ENCODE data around the gene N4BP2L2.

N4BP2L2 gene

DNA sequence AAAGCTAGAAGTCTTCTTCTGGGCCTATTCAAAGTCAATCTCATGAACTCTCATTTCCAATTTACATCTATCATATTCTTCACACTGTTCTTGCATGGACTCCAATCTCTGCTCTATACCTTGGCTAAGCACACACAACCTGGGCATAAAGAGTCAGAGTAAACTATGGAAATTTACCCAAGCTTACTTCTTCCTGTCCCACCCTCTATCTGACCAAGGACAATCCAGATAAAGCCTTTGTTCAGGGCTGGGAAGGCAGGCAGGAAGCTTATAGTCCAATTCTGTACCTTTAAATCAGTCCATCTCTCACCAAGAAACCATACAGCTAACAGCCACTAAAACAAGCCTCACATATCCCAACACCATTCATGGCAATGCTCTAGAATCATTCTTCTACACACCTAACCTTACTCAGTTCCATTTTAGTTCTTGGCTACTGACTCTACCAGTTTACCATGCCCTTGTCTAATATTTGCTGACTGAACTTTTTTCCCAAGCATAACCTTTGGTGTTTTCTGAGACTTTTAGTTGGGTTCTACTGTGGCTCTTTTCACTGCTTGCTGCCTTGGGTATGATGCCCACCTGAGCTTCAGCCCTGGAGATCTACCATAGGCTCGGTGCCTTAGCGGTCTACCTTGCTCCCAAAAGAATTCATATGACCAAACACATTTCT is 38.9 kb downstream of the N4BP2L2 start:
- H3K9me3 ChIP-seq (ENCODE audit: control insufficient read depth in 1 of 2, low read length in 2 of 2): no peaks in the 10 kb centered on the region
- H3K27me3 ChIP-seq (ENCODE audit: control insufficient read depth in 1 of 2, insufficient read depth in 2 of 2, low read length in 2 of 2): no peaks in the 10 kb centered on the region
- H3K4me1 ChIP-seq (ENCODE audit: control insufficient read depth in 1 of 2, insufficient read depth in 2 of 2, low read length in 2 of 2): no peaks in the 10 kb centered on the region
- no peak overlapping the region for H3K27ac ChIP-seq (ENCODE audit: low read depth, low read length)
- no peak overlapping the region for H3K4me3 ChIP-seq (ENCODE audit: low read depth in 1 of 2, low read length in 2 of 2)
- no peaks in the 10 kb centered on the region for H3K36me3 ChIP-seq (ENCODE audit: control insufficient read depth in 1 of 2, insufficient read depth in 2 of 2, low read length in 2 of 2)
- no peak overlapping the region for H3K9ac ChIP-seq (ENCODE audit: low read depth in 1 of 2, low read length in 2 of 2)

DNA sequence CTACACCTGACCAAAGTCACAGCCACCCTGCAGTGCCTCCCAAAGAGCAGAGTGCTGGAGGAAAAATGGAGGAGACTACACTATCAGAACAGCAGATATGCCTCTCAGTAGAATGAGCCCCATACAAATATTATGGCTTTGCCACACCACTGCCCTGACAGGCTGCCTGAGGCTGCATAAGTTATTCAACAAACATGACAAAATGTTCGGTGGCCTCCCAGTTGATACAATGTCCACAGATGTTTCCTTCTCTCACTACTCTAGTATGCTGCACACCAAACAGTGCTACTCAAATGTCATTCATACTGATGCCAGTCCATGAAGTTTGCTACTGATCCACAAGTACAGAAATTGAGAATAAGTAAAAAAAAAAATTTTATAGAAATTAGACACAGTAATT is 41.0 kb downstream of the N4BP2L2 start:
- Histone ChIP-seq H3K9me3 (ENCODE audit: control insufficient read depth in 1 of 2, low read length in 2 of 2) (no peaks in the 10 kb centered on the region), H3K36me3 (ENCODE audit: control insufficient read depth in 1 of 2, insufficient read depth in 2 of 2, low read length in 2 of 2) (no peaks in the 10 kb centered on the region), H3K4me1 (ENCODE audit: control insufficient read depth in 1 of 2, insufficient read depth in 2 of 2, low read length in 2 of 2) (no peaks in the 10 kb centered on the region), H3K9ac (ENCODE audit: low read depth in 1 of 2, low read length in 2 of 2) (no peak overlapping the region), H3K27me3 (ENCODE audit: control insufficient read depth in 1 of 2, insufficient read depth in 2 of 2, low read length in 2 of 2) (no peaks in the 10 kb centered on the region), H3K27ac (ENCODE audit: low read depth, low read length) (no peak overlapping the region), H3K4me3 (ENCODE audit: low read depth in 1 of 2, low read length in 2 of 2) (no peak overlapping the region)

DNA sequence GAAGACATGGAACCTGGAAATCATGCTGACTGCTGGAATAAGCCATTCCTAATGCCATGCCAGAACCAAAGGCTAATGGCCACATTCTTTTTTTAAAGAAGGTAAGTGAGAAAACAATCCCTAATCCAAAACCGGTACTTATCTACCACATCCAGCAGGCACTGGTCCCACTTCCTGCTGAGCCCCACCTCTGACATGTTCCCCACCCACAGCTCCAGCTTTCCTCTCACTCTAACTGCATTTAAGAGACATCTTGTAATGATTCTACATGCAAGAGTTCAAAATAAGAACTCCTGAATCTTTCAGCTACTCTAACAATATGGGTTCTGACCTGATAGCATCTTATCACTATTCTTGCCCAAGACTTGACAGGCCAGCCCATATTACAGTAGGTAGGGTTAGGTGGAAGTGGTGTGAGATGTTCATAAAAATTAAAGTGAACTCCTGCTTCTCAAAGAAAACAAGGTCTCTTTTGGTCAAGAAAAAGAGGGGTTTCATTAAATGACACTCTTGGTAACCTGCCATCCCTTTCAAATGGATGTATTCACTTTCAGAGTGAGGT is 41.9 kb downstream of the N4BP2L2 start:
- Histone ChIP-seq H3K36me3 (ENCODE audit: control insufficient read depth in 1 of 2, insufficient read depth in 2 of 2, low read length in 2 of 2) (no peaks in the 10 kb centered on the region), H3K9ac (ENCODE audit: low read depth in 1 of 2, low read length in 2 of 2) (no peak overlapping the region), H3K4me1 (ENCODE audit: control insufficient read depth in 1 of 2, insufficient read depth in 2 of 2, low read length in 2 of 2) (no peaks in the 10 kb centered on the region), H3K27ac (ENCODE audit: low read depth, low read length) (no peak overlapping the region), H3K27me3 (ENCODE audit: control insufficient read depth in 1 of 2, insufficient read depth in 2 of 2, low read length in 2 of 2) (no peaks in the 10 kb centered on the region), H3K4me3 (ENCODE audit: low read depth in 1 of 2, low read length in 2 of 2) (no peak overlapping the region), H3K9me3 (ENCODE audit: control insufficient read depth in 1 of 2, low read length in 2 of 2) (no peaks in the 10 kb centered on the region)

DNA sequence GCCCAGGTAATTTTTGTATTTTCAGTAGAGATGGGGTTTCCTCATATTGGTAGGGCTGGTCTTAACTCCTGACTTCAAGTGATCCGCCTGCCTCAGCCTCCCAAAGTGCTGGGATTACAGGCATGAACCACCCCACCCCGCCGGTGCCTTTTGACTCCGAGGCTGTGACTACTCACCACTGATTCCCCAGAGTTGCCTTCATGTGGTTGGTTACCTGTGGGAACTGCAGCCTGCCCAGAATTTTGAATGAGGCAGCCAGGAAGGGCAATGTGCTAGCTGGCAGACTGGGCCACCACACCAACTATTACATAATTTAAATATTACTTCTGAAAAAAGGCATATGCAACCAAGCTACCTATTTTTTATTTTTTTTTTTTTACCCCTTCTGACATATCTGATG is 42.8 kb downstream of the N4BP2L2 start:
- Histone ChIP-seq H3K9ac (ENCODE audit: low read depth in 1 of 2, low read length in 2 of 2) (no peak overlapping the region), H3K4me1 (ENCODE audit: control insufficient read depth in 1 of 2, insufficient read depth in 2 of 2, low read length in 2 of 2) (no peaks in the 10 kb centered on the region), H3K27ac (ENCODE audit: low read depth, low read length) (no peak overlapping the region), H3K36me3 (ENCODE audit: control insufficient read depth in 1 of 2, insufficient read depth in 2 of 2, low read length in 2 of 2) (no peaks in the 10 kb centered on the region), H3K4me3 (ENCODE audit: low read depth in 1 of 2, low read length in 2 of 2) (no peak overlapping the region), H3K27me3 (ENCODE audit: control insufficient read depth in 1 of 2, insufficient read depth in 2 of 2, low read length in 2 of 2) (no peaks in the 10 kb centered on the region), H3K9me3 (ENCODE audit: control insufficient read depth in 1 of 2, low read length in 2 of 2) (no peaks in the 10 kb centered on the region)

DNA sequence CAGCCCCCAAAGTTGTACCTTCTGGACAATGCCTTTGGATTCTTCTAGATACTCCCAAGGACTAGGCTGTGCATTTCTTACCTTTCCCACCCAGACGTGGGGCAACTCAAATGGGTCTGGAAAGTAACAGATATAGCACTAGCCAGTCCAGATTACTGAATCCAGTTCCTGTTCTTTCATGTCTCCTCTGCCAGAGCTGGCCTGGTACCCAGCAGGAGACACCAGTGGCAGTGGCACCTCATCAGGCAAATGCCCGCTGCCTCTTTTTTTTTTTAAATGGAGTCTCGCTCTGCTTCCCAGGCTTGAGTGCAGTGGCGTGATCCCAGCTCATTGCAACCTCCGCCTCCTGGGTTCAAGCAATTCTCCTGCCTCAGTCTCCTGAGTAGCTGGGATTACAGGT is 43.2 kb downstream of the N4BP2L2 start:
- Histone ChIP-seq H3K9ac (ENCODE audit: low read depth in 1 of 2, low read length in 2 of 2) (no peak overlapping the region), H3K4me3 (ENCODE audit: low read depth in 1 of 2, low read length in 2 of 2) (no peak overlapping the region), H3K4me1 (ENCODE audit: control insufficient read depth in 1 of 2, insufficient read depth in 2 of 2, low read length in 2 of 2) (no peaks in the 10 kb centered on the region), H3K27ac (ENCODE audit: low read depth, low read length) (no peak overlapping the region), H3K27me3 (ENCODE audit: control insufficient read depth in 1 of 2, insufficient read depth in 2 of 2, low read length in 2 of 2) (no peaks in the 10 kb centered on the region), H3K9me3 (ENCODE audit: control insufficient read depth in 1 of 2, low read length in 2 of 2) (no peaks in the 10 kb centered on the region), H3K36me3 (ENCODE audit: control insufficient read depth in 1 of 2, insufficient read depth in 2 of 2, low read length in 2 of 2) (no peaks in the 10 kb centered on the region)

DNA sequence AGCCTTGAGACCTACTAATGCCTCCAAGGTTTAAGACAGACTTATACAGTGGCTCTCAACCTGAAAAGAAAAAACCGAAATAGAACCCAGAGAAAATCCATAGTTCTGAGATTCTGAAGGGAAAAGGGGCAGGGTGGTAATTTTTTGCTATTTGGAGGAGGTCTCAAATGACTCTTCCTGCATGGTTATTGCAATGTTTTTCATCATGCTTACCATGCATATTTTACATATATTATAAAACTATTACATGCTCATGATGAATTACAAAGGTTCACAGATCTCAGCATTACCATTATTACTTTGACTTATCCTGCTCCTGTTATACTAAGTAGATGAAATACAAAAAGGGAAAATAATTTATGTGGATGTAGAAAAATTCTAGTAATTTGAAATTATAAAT is 47.6 kb downstream of the N4BP2L2 start:
- H3K4me3 ChIP-seq (ENCODE audit: low read depth in 1 of 2, low read length in 2 of 2): no peak overlapping the region
- H3K27ac ChIP-seq (ENCODE audit: low read depth, low read length): no peak overlapping the region
- H3K27me3 ChIP-seq (ENCODE audit: control insufficient read depth in 1 of 2, insufficient read depth in 2 of 2, low read length in 2 of 2): no peaks in the 10 kb centered on the region
- no peaks in the 10 kb centered on the region for H3K36me3 ChIP-seq (ENCODE audit: control insufficient read depth in 1 of 2, insufficient read depth in 2 of 2, low read length in 2 of 2)
- no peaks in the 10 kb centered on the region for H3K9me3 ChIP-seq (ENCODE audit: control insufficient read depth in 1 of 2, low read length in 2 of 2)
- no peaks in the 10 kb centered on the region for H3K4me1 ChIP-seq (ENCODE audit: control insufficient read depth in 1 of 2, insufficient read depth in 2 of 2, low read length in 2 of 2)
- H3K9ac ChIP-seq (ENCODE audit: low read depth in 1 of 2, low read length in 2 of 2): no peak overlapping the region

DNA sequence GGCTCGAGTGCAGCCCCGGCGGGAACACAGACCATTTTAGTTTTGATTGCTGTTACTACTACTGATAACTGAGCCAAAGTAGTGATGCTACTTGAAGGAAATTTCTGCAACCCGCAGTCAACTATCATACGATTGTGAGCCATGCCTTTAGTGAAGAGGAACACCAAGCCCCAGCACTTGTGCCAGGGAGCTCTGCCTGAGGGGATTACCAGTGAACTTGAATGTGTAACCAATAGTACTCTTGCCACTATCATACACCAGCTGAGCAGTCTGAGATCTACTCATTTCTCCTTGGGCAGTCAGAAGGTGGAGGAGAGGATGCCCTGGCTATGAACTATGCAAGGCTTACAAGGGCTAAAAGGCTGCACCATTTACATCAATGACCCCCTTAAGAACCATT is 61.7 kb downstream of the N4BP2L2 start:
- no peak overlapping the region for H3K9ac ChIP-seq (ENCODE audit: low read depth in 1 of 2, low read length in 2 of 2)
- H3K4me3 ChIP-seq (ENCODE audit: low read depth in 1 of 2, low read length in 2 of 2): no peak overlapping the region
- no peaks in the 10 kb centered on the region for H3K36me3 ChIP-seq (ENCODE audit: control insufficient read depth in 1 of 2, insufficient read depth in 2 of 2, low read length in 2 of 2)
- no peak overlapping the region for H3K27ac ChIP-seq (ENCODE audit: low read depth, low read length)
- peaks cover 0 to 4% of the 10 kb centered on the region in 2 donors for H3K4me1 ChIP-seq (ENCODE audit: control insufficient read depth in 1 of 2, insufficient read depth in 2 of 2, low read length in 2 of 2)
- H3K9me3 ChIP-seq (ENCODE audit: control insufficient read depth in 1 of 2, low read length in 2 of 2): no peaks in the 10 kb centered on the region
- no peaks in the 10 kb centered on the region for H3K27me3 ChIP-seq (ENCODE audit: control insufficient read depth in 1 of 2, insufficient read depth in 2 of 2, low read length in 2 of 2)

DNA sequence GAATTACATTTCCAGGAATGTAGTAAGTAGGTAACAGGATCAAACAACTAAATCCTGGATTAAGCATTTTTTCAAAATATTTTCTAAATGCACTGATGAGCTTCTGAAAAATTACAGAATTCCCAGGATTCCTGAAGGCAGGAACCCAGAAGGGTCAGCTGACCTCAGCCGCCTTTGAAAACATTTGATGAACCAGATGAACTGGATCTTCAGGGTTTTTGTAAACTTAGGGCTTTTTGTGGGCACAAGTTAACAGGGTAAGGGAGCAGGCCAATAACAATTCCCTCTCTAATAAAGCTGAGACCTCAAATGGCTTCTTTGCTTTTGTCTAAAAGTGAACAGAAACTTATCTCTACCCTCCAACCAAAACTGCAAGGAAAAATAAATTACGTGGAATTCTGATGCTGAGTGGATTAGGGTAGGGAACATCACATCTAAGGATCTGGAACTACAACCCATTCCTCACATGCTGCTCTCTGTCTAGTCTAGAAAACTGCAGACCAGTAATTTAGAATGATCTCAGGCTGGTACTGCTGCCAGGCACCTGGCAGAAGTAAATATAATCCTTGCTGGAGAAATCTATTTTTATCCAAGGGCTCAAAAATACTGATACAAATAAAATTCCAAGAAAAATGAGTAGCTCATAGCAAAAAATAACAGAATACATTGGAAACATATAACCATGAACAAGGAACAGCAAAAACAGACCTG is 62.4 kb downstream of the N4BP2L2 start:
- H3K4me3 ChIP-seq (ENCODE audit: low read depth in 1 of 2, low read length in 2 of 2): no peak overlapping the region
- H3K36me3 ChIP-seq (ENCODE audit: control insufficient read depth in 1 of 2, insufficient read depth in 2 of 2, low read length in 2 of 2): no peaks in the 10 kb centered on the region
- H3K9me3 ChIP-seq (ENCODE audit: control insufficient read depth in 1 of 2, low read length in 2 of 2): no peaks in the 10 kb centered on the region
- no peak overlapping the region for H3K27ac ChIP-seq (ENCODE audit: low read depth, low read length)
- H3K9ac ChIP-seq (ENCODE audit: low read depth in 1 of 2, low read length in 2 of 2): no peak overlapping the region
- peaks cover 0 to 7% of the 10 kb centered on the region in 2 donors for H3K4me1 ChIP-seq (ENCODE audit: control insufficient read depth in 1 of 2, insufficient read depth in 2 of 2, low read length in 2 of 2)
- H3K27me3 ChIP-seq (ENCODE audit: control insufficient read depth in 1 of 2, insufficient read depth in 2 of 2, low read length in 2 of 2): no peaks in the 10 kb centered on the region

DNA sequence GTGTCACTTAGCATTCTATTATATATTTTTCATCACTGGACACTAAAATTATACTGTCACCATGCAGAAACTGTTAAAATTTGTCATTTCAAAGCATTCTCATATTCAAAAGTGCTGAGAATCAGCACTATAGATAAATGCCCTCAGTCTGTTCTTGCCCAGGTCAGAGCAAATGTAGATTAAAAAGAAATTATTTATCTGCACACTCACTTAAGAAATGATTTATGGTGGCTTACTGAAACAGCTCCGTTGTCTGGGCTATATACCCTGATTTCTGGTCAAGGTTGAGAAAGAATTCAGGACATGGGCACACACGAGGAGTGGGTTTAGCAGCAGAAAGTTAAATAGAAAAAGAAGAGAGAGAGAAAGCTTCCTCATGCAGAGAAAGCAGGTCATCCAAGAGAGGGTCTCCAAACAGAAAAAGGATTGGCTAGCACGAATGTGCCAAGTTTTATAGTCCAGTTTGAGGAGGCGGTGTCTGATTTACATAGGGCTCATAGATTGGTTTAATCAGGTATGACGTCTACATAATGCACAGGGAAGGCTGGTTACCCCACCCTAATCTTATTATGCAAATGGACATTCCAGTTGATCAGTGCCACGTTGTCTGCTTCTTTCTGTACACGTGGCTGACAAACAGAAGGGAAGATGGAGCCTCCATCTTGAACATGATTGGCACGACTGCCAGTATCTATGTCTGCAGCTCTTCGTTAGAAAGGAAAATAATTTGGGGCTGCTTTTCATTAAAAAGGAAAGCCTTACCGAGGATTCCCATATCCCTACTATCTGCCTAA is 63.4 kb downstream of the N4BP2L2 start:
- no peak overlapping the region for H3K4me3 ChIP-seq (ENCODE audit: low read depth in 1 of 2, low read length in 2 of 2)
- H3K9ac ChIP-seq (ENCODE audit: low read depth in 1 of 2, low read length in 2 of 2): no peak overlapping the region
- no peaks in the 10 kb centered on the region for H3K9me3 ChIP-seq (ENCODE audit: control insufficient read depth in 1 of 2, low read length in 2 of 2)
- no peak overlapping the region for H3K27ac ChIP-seq (ENCODE audit: low read depth, low read length)
- peaks cover 0 to 7% of the 10 kb centered on the region in 2 donors for H3K4me1 ChIP-seq (ENCODE audit: control insufficient read depth in 1 of 2, insufficient read depth in 2 of 2, low read length in 2 of 2)
- H3K27me3 ChIP-seq (ENCODE audit: control insufficient read depth in 1 of 2, insufficient read depth in 2 of 2, low read length in 2 of 2): no peaks in the 10 kb centered on the region
- no peaks in the 10 kb centered on the region for H3K36me3 ChIP-seq (ENCODE audit: control insufficient read depth in 1 of 2, insufficient read depth in 2 of 2, low read length in 2 of 2)

DNA sequence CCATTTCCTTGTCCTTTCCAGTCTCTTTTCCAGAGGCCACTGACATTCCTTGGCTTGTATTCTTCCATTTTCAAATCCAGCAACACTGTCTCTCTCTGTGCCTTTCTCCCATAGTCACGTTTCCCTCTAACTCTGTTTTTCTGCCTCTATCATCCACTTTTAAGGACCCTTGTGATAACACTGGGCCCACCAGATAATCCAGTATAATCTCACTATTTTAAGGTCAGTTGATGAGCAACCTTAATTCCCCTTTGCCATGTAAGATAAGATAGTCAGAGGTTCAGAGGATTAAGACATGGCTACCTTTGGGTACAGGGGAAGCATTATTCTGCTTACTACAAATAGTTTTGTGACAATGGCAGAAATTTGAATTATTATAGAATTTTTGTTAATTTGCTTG is 64.9 kb downstream of the N4BP2L2 start:
- Histone ChIP-seq H3K27ac (ENCODE audit: low read depth, low read length) (no peak overlapping the region), H3K4me1 (ENCODE audit: control insufficient read depth in 1 of 2, insufficient read depth in 2 of 2, low read length in 2 of 2) (peaks cover 0 to 7% of the 10 kb centered on the region in 2 donors), H3K27me3 (ENCODE audit: control insufficient read depth in 1 of 2, insufficient read depth in 2 of 2, low read length in 2 of 2) (no peaks in the 10 kb centered on the region), H3K9me3 (ENCODE audit: control insufficient read depth in 1 of 2, low read length in 2 of 2) (no peaks in the 10 kb centered on the region), H3K36me3 (ENCODE audit: control insufficient read depth in 1 of 2, insufficient read depth in 2 of 2, low read length in 2 of 2) (no peaks in the 10 kb centered on the region), H3K9ac (ENCODE audit: low read depth in 1 of 2, low read length in 2 of 2) (no peak overlapping the region), H3K4me3 (ENCODE audit: low read depth in 1 of 2, low read length in 2 of 2) (no peak overlapping the region)
